HG03097 (cell line): ENCODE measurements around the gene AFF3.

ENCODE experiments used
- ATAC-seq: cut with Tn5 transposase; IDR thresholded peaks from one replicate; pipeline ENCODE4 v1.9.1; 2021; ENCODE audit not compliant: unreplicated experiment, low FRiP score

The AFF3 gene

GRCh38 chr2:99634234-99634633 lies 508.2 kb downstream of the AFF3 start:
- ATAC-seq: no peak

GRCh38 chr2:99631700-99632099 lies 510.7 kb downstream of the AFF3 start:
- ATAC-seq: no peak

GRCh38 chr2:99629320-99629719 lies 513.1 kb downstream of the AFF3 start:
- ATAC-seq: no peak

- no peak for ATAC-seq
These were observed 516.2 kb downstream of the AFF3 start for GRCh38 chr2:99626158-99626557.

- no peak for ATAC-seq
These were observed 517.7 kb downstream of the AFF3 start for GRCh38 chr2:99624677-99625076.

- ATAC-seq: no peak
These were observed 518.8 kb downstream of the AFF3 start for GRCh38 chr2:99623613-99624012.

GRCh38 chr2:99623035-99623434 lies 519.4 kb downstream of the AFF3 start:
- ATAC-seq: no peak

- ATAC-seq: no peak
These were observed 519.9 kb downstream of the AFF3 start for GRCh38 chr2:99622534-99622933.

GRCh38 chr2:99621774-99622173 lies 520.6 kb downstream of the AFF3 start:
- ATAC-seq: no peak

- ATAC-seq: no peak
These were observed 521.3 kb downstream of the AFF3 start for GRCh38 chr2:99621106-99621505.

GRCh38 chr2:99619151-99619550 lies 523.2 kb downstream of the AFF3 start:
- no peak for ATAC-seq

- ATAC-seq: no peak
These were observed 523.8 kb downstream of the AFF3 start for GRCh38 chr2:99618579-99619097.

GRCh38 chr2:99617811-99618210 lies 524.6 kb downstream of the AFF3 start:
- no peak for ATAC-seq

GRCh38 chr2:99615247-99615771 lies 527.1 kb downstream of the AFF3 start:
- no peak for ATAC-seq

GRCh38 chr2:99613980-99614379 lies 528.4 kb downstream of the AFF3 start:
- ATAC-seq: no peak

GRCh38 chr2:99611786-99612185 lies 530.6 kb downstream of the AFF3 start:
- no peak for ATAC-seq

GRCh38 chr2:99611034-99611433 lies 531.4 kb downstream of the AFF3 start:
- ATAC-seq: no peak

- no peak for ATAC-seq
These were observed 532.5 kb downstream of the AFF3 start for GRCh38 chr2:99609851-99610381.

- no peak for ATAC-seq
These were observed 533.5 kb downstream of the AFF3 start for GRCh38 chr2:99608861-99609260.

- ATAC-seq: no peak
These were observed 534.4 kb downstream of the AFF3 start for GRCh38 chr2:99607861-99608491.

GRCh38 chr2:99607454-99607853 lies 534.9 kb downstream of the AFF3 start:
- ATAC-seq: no peak

- no peak for ATAC-seq
These were observed 537.4 kb downstream of the AFF3 start for GRCh38 chr2:99605036-99605435.
